Activated CD4-positive, alpha-beta memory T cell treated with anti-CD3 and anti-CD28 coated beads for 36 hours (primary cell): ENCODE measurements around the gene OR2T5. TPM values are rescaled to one million over a fixed set of nuclear protein-coding genes. Genes with fewer than 3 reads are reported as not detected.
"Not testable (repeated sequence)": the region's sequence is repeated elsewhere in the genome, so short reads cannot be mapped to it uniquely, and the experiment has no call there.

Source experiments
- CTCF ChIA-PET: fragments of 350-600 bp; sonication (Branson Sonifier 250); formaldehyde crosslinking; loops from one replicate; lab custom pipeline; 2021; ENCODE audit warnings: antibody characterized with exemption, inconsistent platforms; lab: Charles Lee
- POLR2A ChIA-PET: fragments of 350-600 bp; sonication (Branson Sonifier 250); formaldehyde crosslinking; loops from one replicate; lab custom pipeline; 2021; ENCODE audit warnings: antibody characterized with exemption; lab: Charles Lee
- DNase-seq: peaks from one replicate; pipeline ENCODE4 v3.0.0-alpha.2; 2020
- H3K27ac Mint-ChIP-seq: one replicate; pipeline ENCODE4 v1.8.0; 2021; ENCODE audit warnings: mixed read lengths
- H3K27me3 Mint-ChIP-seq: one replicate; pipeline ENCODE4 v1.8.0; 2021; ENCODE audit warnings: mixed read lengths
- H3K36me3 Mint-ChIP-seq: one replicate; pipeline ENCODE4 v1.8.0; 2021; ENCODE audit warnings: mixed read lengths
- H3K4me1 Mint-ChIP-seq: one replicate; pipeline ENCODE4 v1.8.0; 2021; ENCODE audit warnings: low read depth, mixed read lengths
- H3K4me3 Mint-ChIP-seq: one replicate; pipeline ENCODE4 v1.8.0; 2021; ENCODE audit warnings: mild to moderate bottlenecking, mixed read lengths
- H3K9me3 Mint-ChIP-seq: one replicate; pipeline ENCODE4 v1.8.0; 2021; ENCODE audit warnings: mixed read lengths
- intact Hi-C: fragments of 100-400 bp; cut with micrococcal nuclease; formaldehyde crosslinking; loops from one replicate; pipeline ENCODE4 v1.15.1; 2023
- total RNA-seq, 2 experiments: library from RNA; stranded (reverse); gene quantifications; one replicate each; pipeline ENCODE4 v1.2.3, GENCODE V29; 2021

OR2T5 gene
- total RNA-seq, 2 experiments from 2014 or later = not detected

- H3K27me3 Mint-ChIP-seq, POLR2A ChIA-PET, CTCF ChIA-PET: not testable (repeated sequence)
Measured at GRCh38 chr1:248459117-248459516, 29.3 kb upstream of the OR2T5 start.

GRCh38 chr1:248471154-248471553, 17.2 kb upstream of the OR2T5 start:
- POLR2A ChIA-PET = no interaction called here

More at GRCh38 chr1:248459117-248459516, 29.3 kb upstream of the OR2T5 start:
- H3K4me3 Mint-ChIP-seq, H3K9me3 Mint-ChIP-seq, H3K27ac Mint-ChIP-seq, H3K4me1 Mint-ChIP-seq, DNase-seq, intact Hi-C loops, H3K36me3 Mint-ChIP-seq: not testable (repeated sequence)

GRCh38 chr1:248472111-248472510, 16.3 kb upstream of the OR2T5 start:
- H3K4me3 Mint-ChIP-seq, CTCF ChIA-PET, H3K9me3 Mint-ChIP-seq, H3K27me3 Mint-ChIP-seq, H3K27ac Mint-ChIP-seq, H3K36me3 Mint-ChIP-seq, DNase-seq, POLR2A ChIA-PET, H3K4me1 Mint-ChIP-seq: not testable (repeated sequence)
- intact Hi-C loops = loop anchor here (10.0 kb wide), 1 partner anchor 103 kb away; the partner anchor contains the start of gene OR2T34

More at GRCh38 chr1:248471154-248471553, 17.2 kb upstream of the OR2T5 start:
- peaks cover 9% of the 10 kb centered on the region for H3K9me3 Mint-ChIP-seq
- peaks cover 7% of the 10 kb centered on the region for H3K36me3 Mint-ChIP-seq
- CTCF ChIA-PET = no interaction called here
- no peaks in the 10 kb centered on the region for H3K27me3 Mint-ChIP-seq
- no peak for DNase-seq
- intact Hi-C loops = loop anchor here (10.0 kb wide), 1 partner anchor 104 kb away; the partner anchor contains the start of gene OR2T34
- H3K27ac Mint-ChIP-seq = no peak overlapping the region
- H3K4me3 Mint-ChIP-seq = no peak overlapping the region
- H3K4me1 Mint-ChIP-seq = no peaks in the 10 kb centered on the region

GRCh38 chr1:248473051-248473450, 15.3 kb upstream of the OR2T5 start, which contains the start of gene OR2T3:
OR2T3 (plus strand) TSS chr1:248473351; CDS start chr1:248473351, 0 bp downstream.
- DNase-seq, H3K36me3 Mint-ChIP-seq, H3K27me3 Mint-ChIP-seq, POLR2A ChIA-PET, CTCF ChIA-PET, H3K4me3 Mint-ChIP-seq, H3K9me3 Mint-ChIP-seq, H3K27ac Mint-ChIP-seq, H3K4me1 Mint-ChIP-seq: not testable (repeated sequence)
- intact Hi-C loops = loop anchor here (10.0 kb wide), 1 partner anchor 102 kb away; the partner anchor contains the start of gene OR2T34

GRCh38 chr1:248475660-248476059, 12.7 kb upstream of the OR2T5 start:
- H3K27me3 Mint-ChIP-seq, H3K27ac Mint-ChIP-seq, H3K36me3 Mint-ChIP-seq, H3K4me3 Mint-ChIP-seq, POLR2A ChIA-PET, H3K9me3 Mint-ChIP-seq, H3K4me1 Mint-ChIP-seq, DNase-seq, CTCF ChIA-PET: not testable (repeated sequence)
- intact Hi-C loops = loop anchor here (10.0 kb wide), 1 partner anchor 99 kb away; the partner anchor contains the start of gene OR2T34

GRCh38 chr1:248481686-248482579, 6.5 kb upstream of the OR2T5 start:
- H3K27me3 Mint-ChIP-seq, CTCF ChIA-PET, H3K9me3 Mint-ChIP-seq, POLR2A ChIA-PET, H3K4me1 Mint-ChIP-seq, intact Hi-C loops, H3K36me3 Mint-ChIP-seq: not testable (repeated sequence)
- DNase-seq = peak; percentile 25
- H3K4me3 Mint-ChIP-seq = peak overlapping the region; percentile 84
- peak overlapping the region; percentile 90 for H3K27ac Mint-ChIP-seq

- H3K27ac Mint-ChIP-seq, H3K4me3 Mint-ChIP-seq, DNase-seq, CTCF ChIA-PET, H3K9me3 Mint-ChIP-seq, H3K27me3 Mint-ChIP-seq, POLR2A ChIA-PET, intact Hi-C loops, H3K4me1 Mint-ChIP-seq, H3K36me3 Mint-ChIP-seq: not testable (repeated sequence)
Measured at GRCh38 chr1:248496661-248497060, 8.3 kb downstream of the OR2T5 start.

- CTCF ChIA-PET, H3K27ac Mint-ChIP-seq, H3K9me3 Mint-ChIP-seq, H3K4me1 Mint-ChIP-seq, H3K4me3 Mint-ChIP-seq, H3K36me3 Mint-ChIP-seq, intact Hi-C loops, DNase-seq, POLR2A ChIA-PET, H3K27me3 Mint-ChIP-seq: not testable (repeated sequence)
Measured at GRCh38 chr1:248500305-248501035, 12.1 kb downstream of the OR2T5 start.

GRCh38 chr1:248507773-248508172, 19.4 kb downstream of the OR2T5 start, which contains the start of gene OR2G6:
OR2G6 (plus strand) TSS chr1:248508073; CDS start chr1:248521647, 13,574 bp downstream.
- H3K4me1 Mint-ChIP-seq, H3K9me3 Mint-ChIP-seq, H3K36me3 Mint-ChIP-seq, DNase-seq, CTCF ChIA-PET, POLR2A ChIA-PET, H3K27me3 Mint-ChIP-seq, H3K4me3 Mint-ChIP-seq, intact Hi-C loops, H3K27ac Mint-ChIP-seq: not testable (repeated sequence)

GRCh38 chr1:248510217-248510616, 21.8 kb downstream of the OR2T5 start:
- POLR2A ChIA-PET = not testable (repeated sequence)

GRCh38 chr1:248521856-248522255, 33.5 kb downstream of the OR2T5 start:
- Mint-ChIP-seq H3K4me1 (no peaks in the 10 kb centered on the region), H3K27ac (no peak overlapping the region), H3K27me3 (no peaks in the 10 kb centered on the region), H3K36me3 (no peaks in the 10 kb centered on the region), H3K4me3 (no peak overlapping the region), H3K9me3 (peaks cover 8% of the 10 kb centered on the region)
- no peak for DNase-seq
- ChIA-PET CTCF (no interaction called here), POLR2A (no interaction called here)
- intact Hi-C loops = no loop called here

More at GRCh38 chr1:248510217-248510616, 21.8 kb downstream of the OR2T5 start:
- H3K36me3 Mint-ChIP-seq, DNase-seq, H3K9me3 Mint-ChIP-seq, H3K27ac Mint-ChIP-seq, CTCF ChIA-PET, H3K4me1 Mint-ChIP-seq, H3K27me3 Mint-ChIP-seq, intact Hi-C loops, H3K4me3 Mint-ChIP-seq: not testable (repeated sequence)

- H3K4me1 Mint-ChIP-seq, H3K9me3 Mint-ChIP-seq, POLR2A ChIA-PET: not testable (repeated sequence)
Measured at GRCh38 chr1:248537449-248537848, 49.1 kb downstream of the OR2T5 start.

More at GRCh38 chr1:248537449-248537848, 49.1 kb downstream of the OR2T5 start:
- intact Hi-C loops, DNase-seq, H3K4me3 Mint-ChIP-seq, H3K27me3 Mint-ChIP-seq, CTCF ChIA-PET, H3K27ac Mint-ChIP-seq, H3K36me3 Mint-ChIP-seq: not testable (repeated sequence)
